ENCODE data around the gene MTHFSD.

- TF ChIP-seq, protein P1, sequence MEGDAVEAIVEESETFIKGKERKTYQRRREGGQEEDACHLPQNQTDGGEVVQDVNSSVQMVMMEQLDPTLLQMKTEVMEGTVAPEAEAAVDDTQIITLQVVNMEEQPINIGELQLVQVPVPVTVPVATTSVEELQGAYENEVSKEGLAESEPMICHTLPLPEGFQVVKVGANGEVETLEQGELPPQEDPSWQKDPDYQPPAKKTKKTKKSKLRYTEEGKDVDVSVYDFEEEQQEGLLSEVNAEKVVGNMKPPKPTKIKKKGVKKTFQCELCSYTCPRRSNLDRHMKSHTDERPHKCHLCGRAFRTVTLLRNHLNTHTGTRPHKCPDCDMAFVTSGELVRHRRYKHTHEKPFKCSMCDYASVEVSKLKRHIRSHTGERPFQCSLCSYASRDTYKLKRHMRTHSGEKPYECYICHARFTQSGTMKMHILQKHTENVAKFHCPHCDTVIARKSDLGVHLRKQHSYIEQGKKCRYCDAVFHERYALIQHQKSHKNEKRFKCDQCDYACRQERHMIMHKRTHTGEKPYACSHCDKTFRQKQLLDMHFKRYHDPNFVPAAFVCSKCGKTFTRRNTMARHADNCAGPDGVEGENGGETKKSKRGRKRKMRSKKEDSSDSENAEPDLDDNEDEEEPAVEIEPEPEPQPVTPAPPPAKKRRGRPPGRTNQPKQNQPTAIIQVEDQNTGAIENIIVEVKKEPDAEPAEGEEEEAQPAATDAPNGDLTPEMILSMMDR (IDR thresholded peaks at IDR 0.05): no peak
- TF ChIP-seq POLR2AphosphoS5 (IDR thresholded peaks at IDR 0.05) (no peak), EP300 (IDR thresholded peaks at IDR 0.05) (no peak)
Observed at GRCh38 chr16:86557587-86557986, 2.6 kb upstream of the MTHFSD start.
